GM12892 (cell line): ENCODE data around the gene DPP6.
"Not testable (repeated sequence)": the region's sequence is repeated elsewhere in the genome, so short reads cannot be mapped to it uniquely, and the experiment has no call there.

Source experiments
- POLR2A ChIP-seq: IDR thresholded peaks from 2 replicates; pipeline ENCODE4 v1.6.1; 2011; ENCODE audit warnings: low read depth, low read length, control low read depth
- TAF1 ChIP-seq: IDR thresholded peaks from 2 replicates; pipeline ENCODE4 v1.6.1; 2011; ENCODE audit warnings: low read depth, mild to moderate bottlenecking, control low read depth, low read length, borderline replicate concordance

DNA sequence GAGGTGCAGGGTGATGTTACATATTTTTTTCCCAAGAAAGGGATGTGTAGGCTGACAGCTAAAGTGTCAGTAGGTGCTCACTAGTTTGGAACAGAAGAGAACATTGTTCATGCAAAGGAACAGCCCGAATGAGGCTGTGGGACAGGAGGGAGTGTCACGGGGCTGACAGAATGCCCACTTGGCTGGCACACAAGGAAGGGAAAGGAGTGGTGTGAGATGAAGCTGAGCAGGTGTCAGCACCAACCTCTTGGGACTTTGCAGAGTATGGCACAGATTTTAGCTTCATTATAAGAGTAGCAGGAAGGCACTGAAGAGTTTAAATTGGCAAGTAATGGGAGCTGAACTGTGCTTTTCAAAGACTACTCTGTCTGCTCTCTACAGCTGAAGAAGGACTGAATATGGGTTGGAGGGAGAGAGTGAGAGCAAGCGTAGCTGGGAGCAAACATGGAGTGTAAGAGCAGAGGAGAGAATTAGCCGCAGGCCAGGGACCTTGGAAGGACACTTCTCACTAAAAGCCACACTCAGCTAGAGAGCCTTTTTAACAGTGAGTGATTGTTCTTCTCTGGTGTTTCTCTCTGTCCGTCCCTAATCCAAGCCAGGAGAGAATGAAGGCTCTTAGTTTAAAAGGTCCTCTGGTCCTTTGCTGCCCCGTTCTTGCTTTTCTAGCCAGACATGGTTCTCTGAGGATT, 35.0 kb downstream of the DPP6 start:
- not testable (repeated sequence) for TF ChIP-seq TAF1, POLR2A
